Vagina (tissue), 2 donors: Measurements from ENCODE around the gene STK11. TPM values are rescaled to one million over a fixed set of nuclear protein-coding genes. Genes with fewer than 3 reads are reported as not detected.
"Not testable (repeated sequence)": the region's sequence is repeated elsewhere in the genome, so short reads cannot be mapped to it uniquely, and the experiment has no call there.

Source experiments
- DNase-seq, 2 donors: peaks; one replicate each; pipeline ENCODE4 v3.0.0-alpha.2; 2017; ENCODE audit errors: extremely low spot score in 2 of 2
- H3K27ac ChIP-seq: fragments of 200-600 bp; sonication (generic); one replicate; pipeline ENCODE4 v1.5.1; 2019
- H3K27me3 ChIP-seq: fragments of 200-600 bp; sonication (generic); one replicate; pipeline ENCODE4 v1.5.1; 2019
- H3K36me3 ChIP-seq, 2 donors: fragments of 200-600 bp; sonication (generic); one replicate each; pipeline ENCODE4 v1.5.1; 2017 to 2019
- H3K4me1 ChIP-seq: fragments of 200-600 bp; sonication (generic); one replicate; pipeline ENCODE4 v1.5.1; 2019
- H3K4me3 ChIP-seq, 2 donors: fragments of 200-600 bp; sonication (generic); 1 replicate in 1 of 2; 2 replicates in 1 of 2; pipeline ENCODE4 v1.5.1; 2016 to 2019
- H3K9me3 ChIP-seq: fragments of 200-600 bp; sonication (generic); one replicate; pipeline ENCODE4 v1.5.1; 2019
- POLR2A ChIP-seq, 2 donors: fragments of 450-650 bp; IDR thresholded peaks; one replicate each; pipeline ENCODE4 v1.6.1; 2017; ENCODE audit warnings: antibody characterized with exemption in 2 of 2, mild to moderate bottlenecking in 2 of 2, moderate library complexity in 2 of 2
- POLR2AphosphoS5 ChIP-seq, 2 donors: sonication (generic); formaldehyde crosslinking; IDR thresholded peaks; one replicate each; pipeline ENCODE4 v1.9.0; 2017; ENCODE audit warnings: antibody characterized with exemption in 2 of 2, mild to moderate bottlenecking in 2 of 2, low read depth in 1 of 2; ENCODE audit not compliant: insufficient read depth in 1 of 2
- intact Hi-C: fragments of 100-400 bp; cut with DNase I; formaldehyde crosslinking; loops from one replicate; pipeline ENCODE4 v1.15.1; 2023
- total RNA-seq: library from RNA; depleted of rRNA; stranded (reverse); fragments of >200 nt; gene quantifications from one replicate; pipeline ENCODE4 v1.2.3, GENCODE V29; 2016
- TF ChIP-seq, protein P1 (sequence below), 3 experiments: fragments of 450-650 bp in 2 of 3; fragments of 200-600 bp in 1 of 3; sonication (generic) in 1 of 3; IDR thresholded peaks; one replicate each; pipeline ENCODE4 v1.5.1; 2017 to 2019; ENCODE audit warnings: antibody characterized with exemption in 3 of 3, mild to moderate bottlenecking in 2 of 3, moderate library complexity in 2 of 3

The STK11 gene
- total RNA-seq, 1 donor from 2014 or later = 54.5 TPM

DNA sequence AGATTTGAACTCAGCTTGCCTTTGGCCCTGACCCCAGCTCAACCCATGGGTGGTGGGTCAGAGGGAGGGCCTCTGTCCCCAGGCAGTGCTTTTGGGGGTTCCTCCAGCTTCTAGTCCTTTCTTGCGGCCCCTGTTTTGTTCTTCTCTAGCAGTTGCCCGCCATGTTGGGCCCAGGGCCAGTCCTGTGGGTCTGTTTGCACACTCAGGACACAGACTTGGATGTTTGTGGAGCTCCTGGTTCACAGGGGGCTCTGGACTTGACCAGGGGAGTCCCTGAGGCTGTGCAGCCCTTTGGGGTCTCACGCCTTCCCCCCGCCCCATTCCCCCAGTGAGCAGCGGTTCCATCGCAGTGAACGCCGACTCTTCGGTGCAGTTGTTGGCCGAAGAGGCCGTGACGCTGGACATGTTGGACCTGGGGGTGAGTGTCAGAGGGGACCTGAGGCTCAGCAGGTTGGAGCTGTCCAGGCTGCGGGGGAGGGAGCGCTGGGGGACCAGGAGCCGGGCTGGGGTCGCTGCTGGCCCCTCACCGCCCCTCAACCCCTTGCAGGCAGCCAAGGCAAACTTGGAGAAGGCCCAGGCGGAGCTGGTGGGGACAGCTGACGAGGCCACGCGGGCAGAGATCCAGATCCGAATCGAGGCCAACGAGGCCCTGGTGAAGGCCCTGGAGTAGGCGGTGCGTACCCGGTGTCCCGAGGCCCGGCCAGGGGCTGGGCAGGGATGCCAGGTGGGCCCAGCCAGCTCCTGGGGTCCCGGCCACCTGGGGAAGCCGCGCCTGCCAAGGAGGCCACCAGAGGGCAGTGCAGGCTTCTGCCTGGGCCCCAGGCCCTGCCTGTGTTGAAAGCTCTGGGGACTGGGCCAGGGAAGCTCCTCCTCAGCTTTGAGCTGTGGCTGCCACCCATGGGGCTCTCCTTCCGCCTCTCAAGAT is 38.5 kb downstream of the STK11 start:
- peak; percentile 67 to 78 for TF ChIP-seq POLR2AphosphoS5 (IDR thresholded peaks at IDR 0.05; ENCODE audit: insufficient read depth in 1 of 2, low read depth in 1 of 2)
- no peak for TF ChIP-seq POLR2A (IDR thresholded peaks at IDR 0.05)
- TF ChIP-seq, protein P1, sequence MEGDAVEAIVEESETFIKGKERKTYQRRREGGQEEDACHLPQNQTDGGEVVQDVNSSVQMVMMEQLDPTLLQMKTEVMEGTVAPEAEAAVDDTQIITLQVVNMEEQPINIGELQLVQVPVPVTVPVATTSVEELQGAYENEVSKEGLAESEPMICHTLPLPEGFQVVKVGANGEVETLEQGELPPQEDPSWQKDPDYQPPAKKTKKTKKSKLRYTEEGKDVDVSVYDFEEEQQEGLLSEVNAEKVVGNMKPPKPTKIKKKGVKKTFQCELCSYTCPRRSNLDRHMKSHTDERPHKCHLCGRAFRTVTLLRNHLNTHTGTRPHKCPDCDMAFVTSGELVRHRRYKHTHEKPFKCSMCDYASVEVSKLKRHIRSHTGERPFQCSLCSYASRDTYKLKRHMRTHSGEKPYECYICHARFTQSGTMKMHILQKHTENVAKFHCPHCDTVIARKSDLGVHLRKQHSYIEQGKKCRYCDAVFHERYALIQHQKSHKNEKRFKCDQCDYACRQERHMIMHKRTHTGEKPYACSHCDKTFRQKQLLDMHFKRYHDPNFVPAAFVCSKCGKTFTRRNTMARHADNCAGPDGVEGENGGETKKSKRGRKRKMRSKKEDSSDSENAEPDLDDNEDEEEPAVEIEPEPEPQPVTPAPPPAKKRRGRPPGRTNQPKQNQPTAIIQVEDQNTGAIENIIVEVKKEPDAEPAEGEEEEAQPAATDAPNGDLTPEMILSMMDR (IDR thresholded peaks at IDR 0.05) = peak; percentile 96 to 99 (median 99)
- DNase-seq = no peak
- Histone ChIP-seq H3K36me3 (no peaks in the 10 kb centered on the region), H3K4me3 (peak overlapping the region; percentile 1 to 32), H3K27me3 (no peaks in the 10 kb centered on the region), H3K27ac (peak overlapping the region; percentile 100), H3K9me3 (no peaks in the 10 kb centered on the region), H3K4me1 (peaks cover 76% of the 10 kb centered on the region)
- intact Hi-C loops = loop anchor here (1.0 to 10.0 kb wide), 3 partner anchors 22 to 319 kb away; partner anchors contain the start of gene ARID3A

DNA sequence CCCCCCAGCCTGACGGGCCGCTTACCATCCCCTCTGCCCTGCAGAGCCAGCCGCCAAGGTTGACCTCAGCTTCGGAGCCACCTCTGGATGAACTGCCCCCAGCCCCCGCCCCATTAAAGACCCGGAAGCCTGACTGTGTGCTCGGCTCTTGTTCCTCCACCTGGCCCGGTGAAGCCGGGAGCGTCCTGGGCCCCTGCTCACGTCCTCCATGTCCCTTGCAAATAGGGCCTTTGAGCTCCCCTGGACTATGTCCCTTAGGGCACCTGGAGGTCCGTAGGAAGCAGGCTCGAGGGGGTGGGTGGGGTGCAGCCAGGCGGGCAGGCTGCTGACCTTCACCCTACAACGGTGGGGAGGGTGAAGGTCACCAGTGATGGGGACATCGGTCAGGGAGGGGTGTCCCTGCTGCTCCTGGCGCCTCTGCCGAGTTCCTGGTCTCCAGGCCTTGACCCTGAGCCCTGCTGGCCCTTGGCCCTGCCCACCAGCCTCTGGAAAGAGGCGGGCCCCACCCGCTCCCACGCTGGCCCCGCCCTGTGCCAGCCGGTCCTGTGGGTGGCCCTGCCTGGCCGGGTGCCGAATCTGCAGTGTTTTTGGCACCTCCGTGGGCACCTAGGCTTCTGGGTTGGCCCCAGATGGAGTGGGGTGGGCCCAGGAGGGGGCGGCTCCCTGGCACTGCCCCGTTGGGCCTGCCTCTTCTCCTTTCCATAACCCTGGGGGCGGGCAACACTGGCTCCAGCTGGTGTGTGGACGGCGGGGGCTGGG is 39.3 kb downstream of the STK11 start:
- Histone ChIP-seq H3K9me3 (no peaks in the 10 kb centered on the region), H3K4me1 (peaks cover 73% of the 10 kb centered on the region), H3K27ac (peak overlapping the region; percentile 100), H3K27me3 (no peaks in the 10 kb centered on the region), H3K36me3 (no peaks in the 10 kb centered on the region), H3K4me3 (peak overlapping the region; percentile 1 to 32)
- DNase-seq = no peak
- TF ChIP-seq POLR2A (IDR thresholded peaks at IDR 0.05) (no peak), POLR2AphosphoS5 (IDR thresholded peaks at IDR 0.05; ENCODE audit: insufficient read depth in 1 of 2, low read depth in 1 of 2) (peak in 1 of 2 donors; percentile 32)
- TF ChIP-seq, protein P1 (IDR thresholded peaks at IDR 0.05) = no peak
- intact Hi-C loops = loop anchor here (1.0 to 10.0 kb wide), 4 partner anchors 21 to 320 kb away; partner anchors contain the start of genes ARID3A, RNU6-2 and TMEM259

DNA sequence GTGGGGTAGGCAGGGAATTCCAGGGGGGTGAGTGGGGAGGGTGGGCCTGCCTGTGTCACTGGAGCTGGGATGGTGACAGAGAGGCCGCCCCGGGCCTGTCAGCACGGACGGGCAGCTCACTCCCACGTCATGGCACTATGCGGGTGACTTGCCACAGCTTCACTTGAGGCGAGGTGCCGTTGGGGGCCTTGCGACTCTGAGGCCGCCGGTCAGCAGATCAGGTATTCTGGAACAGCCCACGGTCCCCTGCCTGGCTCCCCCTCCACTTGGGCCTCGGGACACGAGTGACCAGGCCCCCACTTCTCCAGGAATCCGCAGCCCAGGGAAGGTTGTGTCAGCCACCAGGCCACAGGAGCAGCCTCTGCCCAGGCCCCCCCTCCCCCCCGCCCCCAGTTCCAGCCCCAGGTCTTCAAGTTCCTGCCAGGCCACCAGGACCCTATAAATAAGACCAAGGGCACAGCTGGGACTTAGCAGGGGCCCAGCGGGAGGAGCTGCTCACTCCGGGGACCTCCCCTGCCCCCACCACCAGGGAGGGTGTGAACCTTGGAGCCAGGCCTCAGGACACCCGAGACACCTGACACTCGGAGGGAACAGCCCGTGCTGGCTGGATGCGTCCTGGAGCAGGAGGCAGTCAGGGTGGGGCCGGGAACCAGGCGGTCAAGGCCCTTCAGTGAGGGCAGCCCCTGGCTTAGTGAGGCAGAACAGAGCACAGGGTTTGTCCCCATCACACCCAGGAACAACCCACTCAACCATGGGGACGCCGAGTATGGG is 40.1 kb downstream of the STK11 start:
- Histone ChIP-seq H3K4me1 (peaks cover 67% of the 10 kb centered on the region), H3K9me3 (no peaks in the 10 kb centered on the region), H3K4me3 (peak overlapping the region in 1 of 2 donors; percentile 32), H3K27ac (peak overlapping the region; percentile 100), H3K36me3 (no peaks in the 10 kb centered on the region), H3K27me3 (no peaks in the 10 kb centered on the region)
- DNase-seq = no peak
- intact Hi-C loops = loop anchor here (5.0 to 10.0 kb wide), 2 partner anchors 223 to 321 kb away; partner anchors contain the start of genes ARID3A, RNU6-2 and TMEM259
- TF ChIP-seq POLR2A (IDR thresholded peaks at IDR 0.05) (no peak), POLR2AphosphoS5 (IDR thresholded peaks at IDR 0.05; ENCODE audit: insufficient read depth in 1 of 2, low read depth in 1 of 2) (peak in 1 of 2 donors; percentile 69)

DNA sequence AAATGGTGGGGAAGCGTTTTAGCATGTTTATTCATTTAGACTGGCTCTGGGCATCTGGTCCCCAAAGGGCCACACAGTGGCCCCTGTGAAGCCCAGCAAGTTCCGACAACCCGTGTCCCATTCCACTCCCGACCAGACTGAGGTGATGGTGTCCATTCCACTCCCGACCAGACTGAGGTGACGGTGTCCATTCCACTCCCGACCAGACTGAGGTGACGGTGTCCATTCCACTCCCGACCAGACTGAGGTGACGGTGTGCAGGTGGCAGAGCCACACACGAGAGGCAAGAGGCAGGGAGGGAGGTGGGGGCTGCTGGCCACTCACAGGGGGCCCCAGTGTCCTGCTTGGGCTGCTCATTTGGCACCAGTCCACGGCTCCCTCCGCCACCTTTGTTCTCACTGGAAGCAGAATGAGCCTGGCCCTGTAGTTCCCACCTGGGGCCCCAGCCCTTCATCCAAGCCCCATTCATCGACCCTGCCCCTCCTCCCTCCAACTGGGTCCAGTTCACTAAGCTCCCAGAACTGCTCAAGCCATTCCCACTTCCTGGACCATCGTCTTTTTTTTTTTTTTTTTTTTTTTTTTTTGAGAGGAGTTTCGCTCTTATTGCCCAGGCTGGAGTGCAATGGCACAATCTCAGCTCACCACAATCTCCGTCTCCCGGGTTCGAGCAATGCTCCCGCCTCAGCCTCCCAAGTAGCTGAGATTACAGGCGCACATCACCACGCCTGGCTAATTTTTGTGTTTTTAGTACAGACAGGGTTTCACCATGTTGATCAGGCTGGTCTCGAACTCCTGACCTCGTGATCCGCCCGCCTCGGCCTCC is 40.9 kb downstream of the STK11 start:
- H3K36me3 ChIP-seq, H3K27me3 ChIP-seq, DNase-seq, H3K4me3 ChIP-seq, H3K9me3 ChIP-seq: not testable (repeated sequence)
- Histone ChIP-seq H3K4me1 (peaks cover 63% of the 10 kb centered on the region), H3K27ac (peak overlapping the region; percentile 100)
- intact Hi-C loops = loop anchor here (5.0 to 10.0 kb wide), 2 partner anchors 224 to 322 kb away; partner anchors contain the start of genes ARID3A, RNU6-2 and TMEM259

DNA sequence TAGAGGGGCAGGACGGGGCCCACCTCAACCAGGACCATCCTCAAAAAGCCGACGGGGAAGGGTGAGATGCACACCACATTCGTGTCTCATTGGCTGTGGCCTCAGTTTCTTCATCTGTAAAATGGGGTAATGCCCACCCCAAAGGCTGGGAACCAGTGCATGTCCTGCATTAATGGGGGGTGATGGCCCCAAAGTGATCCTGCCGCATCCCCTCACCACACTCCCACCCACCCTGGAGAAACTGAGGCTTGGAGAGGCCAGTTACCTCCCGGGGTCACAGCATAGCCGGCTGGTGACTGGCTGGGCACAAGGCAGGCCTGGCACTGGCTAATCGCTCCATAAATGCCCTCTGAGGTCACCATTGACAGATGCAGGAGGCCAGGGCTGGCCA is 42.2 kb downstream of the STK11 start:
- peaks cover 62% of the 10 kb centered on the region for H3K4me1 ChIP-seq
- peak overlapping the region; percentile 79 to 85 for H3K4me3 ChIP-seq
- no peaks in the 10 kb centered on the region for H3K36me3 ChIP-seq
- H3K27ac ChIP-seq = peak overlapping the region; percentile 100
- TF ChIP-seq, protein P1 (IDR thresholded peaks at IDR 0.05) = no peak
- TF ChIP-seq POLR2AphosphoS5 (IDR thresholded peaks at IDR 0.05; ENCODE audit: insufficient read depth in 1 of 2, low read depth in 1 of 2) = no peak
- DNase-seq = no peak
- no peaks in the 10 kb centered on the region for H3K27me3 ChIP-seq
- H3K9me3 ChIP-seq = no peaks in the 10 kb centered on the region
- intact Hi-C loops = loop anchor here (1.0 to 10.0 kb wide), 3 partner anchors 20 to 323 kb away; partner anchors contain the start of genes ARID3A, RNU6-2 and TMEM259
